ENCODE measurements around the gene CPT1A. TPM values are rescaled to one million over a fixed set of nuclear protein-coding genes. Genes with fewer than 3 reads are reported as not detected.

Gene CPT1A
- polyA plus RNA-seq, 4 donors, result 31.6 to 37.1 (median 35.4) TPM

GRCh38 chr11:68835328-68835727, 6.4 kb downstream of the CPT1A start:
- no peak for DNase-seq (ENCODE audit: low read depth in 4 of 4, low spot score in 3 of 4)

- DNase-seq (ENCODE audit: low read depth in 4 of 4, low spot score in 3 of 4), result no peak
These were observed 9.1 kb downstream of the CPT1A start for GRCh38 chr11:68832476-68833181.

- no peak for DNase-seq (ENCODE audit: low read depth in 4 of 4, low spot score in 3 of 4)
These were observed 10.6 kb downstream of the CPT1A start for GRCh38 chr11:68831124-68831523.

DNA sequence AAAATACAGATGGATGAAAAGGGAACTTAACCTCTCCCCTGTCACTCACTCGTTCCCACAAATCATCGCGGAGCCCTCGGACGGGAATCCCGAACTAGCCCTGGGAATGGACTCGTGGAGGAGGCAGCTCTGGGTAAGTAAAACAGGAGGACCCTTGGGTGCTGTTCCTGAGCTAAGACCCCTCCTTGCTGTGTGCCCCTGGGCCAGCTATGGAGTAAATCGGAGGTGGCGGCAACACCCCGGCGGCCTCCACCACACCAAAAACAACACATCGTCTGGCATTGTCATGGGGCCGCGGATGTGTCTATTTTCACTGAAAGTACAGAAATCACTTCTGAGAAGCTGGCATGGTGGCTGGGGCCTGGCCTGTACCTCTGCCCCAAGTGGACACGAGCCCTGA, 12.1 kb downstream of the CPT1A start:
- no peak for DNase-seq (ENCODE audit: low read depth in 4 of 4, low spot score in 3 of 4)

- DNase-seq (ENCODE audit: low read depth in 4 of 4, low spot score in 3 of 4), result no peak
These were observed 12.8 kb downstream of the CPT1A start for GRCh38 chr11:68828957-68829356.

DNA sequence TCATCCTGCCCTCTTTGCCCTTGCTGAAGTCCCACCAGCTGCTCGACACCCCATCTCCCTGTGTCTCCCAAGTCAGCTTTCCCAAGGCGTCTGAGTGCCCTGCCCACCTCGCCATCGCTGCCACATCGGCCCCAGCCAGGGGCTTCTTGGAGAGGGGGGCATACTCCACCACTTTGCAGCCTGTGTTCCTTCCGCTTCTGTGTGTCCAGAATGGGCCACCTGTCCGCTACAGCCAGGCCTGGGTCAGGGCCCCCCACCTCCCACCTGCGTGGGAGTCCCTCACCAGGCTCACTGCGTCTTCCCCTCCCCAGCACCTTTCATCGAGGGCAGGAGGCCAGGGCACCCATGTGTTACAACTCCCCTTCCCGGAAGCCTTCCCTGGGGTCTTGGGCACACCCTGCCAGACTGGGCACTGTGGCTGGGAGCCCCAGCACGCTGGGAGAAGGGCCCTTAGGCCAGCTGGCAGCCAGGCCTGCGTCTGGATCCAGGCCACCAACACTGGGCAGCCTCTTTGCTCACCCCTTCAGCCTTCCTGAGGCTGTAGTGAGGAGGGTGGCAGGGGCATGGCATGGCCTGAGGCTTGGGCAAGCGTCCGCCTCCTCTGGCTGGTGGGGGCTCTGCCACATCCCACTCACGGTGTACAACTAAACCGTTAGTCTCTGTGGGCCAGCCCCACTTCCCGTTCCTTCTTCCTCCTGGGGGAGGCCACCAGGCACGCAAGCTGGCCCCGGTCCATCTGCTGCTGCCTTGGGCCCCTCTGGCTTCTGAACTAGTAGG, 13.4 kb downstream of the CPT1A start:
- DNase-seq (ENCODE audit: low read depth in 4 of 4, low spot score in 3 of 4), result no peak

DNA sequence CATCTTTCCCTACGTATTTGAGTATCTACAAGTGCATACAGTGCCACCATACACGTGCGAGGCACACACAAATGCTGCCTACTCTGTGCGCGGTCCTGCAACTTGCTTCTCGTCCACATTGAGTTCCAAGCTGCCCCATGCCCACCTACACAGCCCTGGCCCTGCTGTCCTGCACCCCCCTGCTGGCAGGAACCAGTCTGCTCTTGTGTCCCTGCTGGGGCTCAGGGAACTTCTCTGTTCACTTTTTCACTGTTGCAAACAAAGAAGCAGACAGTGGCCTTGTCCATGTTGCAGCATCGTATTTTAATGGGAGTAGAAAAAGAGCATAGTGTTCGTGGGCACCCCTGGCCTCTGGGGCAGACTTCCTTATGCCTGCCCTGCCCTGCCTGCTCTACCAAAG, 14.0 kb downstream of the CPT1A start:
- no peak for DNase-seq (ENCODE audit: low read depth in 4 of 4, low spot score in 3 of 4)

DNA sequence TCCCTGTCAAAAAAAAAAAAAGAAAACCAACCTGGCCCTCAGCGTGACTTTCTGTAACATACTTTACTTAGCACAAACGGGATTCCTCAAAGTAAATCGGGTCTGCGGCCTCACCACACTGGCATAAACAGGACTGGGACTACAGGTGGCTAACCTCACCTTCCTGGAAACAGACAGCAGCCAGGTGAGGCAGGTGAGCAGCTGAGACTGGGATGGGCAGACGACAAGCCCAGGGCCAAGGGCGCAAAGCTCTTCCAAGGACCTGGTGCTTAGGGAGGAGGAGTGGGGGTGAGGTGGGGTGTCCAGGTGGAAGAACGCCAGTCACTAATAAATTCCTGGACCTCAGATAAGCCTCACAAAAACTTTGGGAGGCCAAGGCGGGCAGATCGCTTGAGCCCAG, 15.0 kb downstream of the CPT1A start:
- DNase-seq (ENCODE audit: low read depth in 4 of 4, low spot score in 3 of 4), result no peak

DNA sequence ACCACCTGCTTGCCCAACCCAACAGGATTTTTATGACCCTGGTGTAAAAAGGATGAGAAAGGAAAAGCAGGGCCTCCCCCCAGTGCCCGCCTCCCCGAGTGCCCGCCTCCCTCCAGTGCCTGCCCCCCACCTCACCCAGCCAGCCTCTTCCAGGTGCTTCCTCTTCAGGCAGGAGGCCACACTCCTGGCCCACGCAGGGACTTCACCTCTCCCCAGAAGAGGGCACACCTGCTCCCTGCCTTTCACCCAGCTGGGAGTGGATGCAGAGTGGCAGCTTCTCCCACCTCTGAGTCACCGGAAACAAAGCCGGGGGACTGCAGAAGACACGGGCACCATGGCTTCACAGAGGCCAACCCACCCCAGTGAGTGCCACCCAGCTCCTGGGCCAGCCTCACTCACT, 16.1 kb downstream of the CPT1A start:
- DNase-seq (ENCODE audit: low read depth in 4 of 4, low spot score in 3 of 4), result no peak

- no peak for DNase-seq (ENCODE audit: low read depth in 4 of 4, low spot score in 3 of 4)
These were observed 19.2 kb downstream of the CPT1A start for GRCh38 chr11:68822546-68822945.

DNA sequence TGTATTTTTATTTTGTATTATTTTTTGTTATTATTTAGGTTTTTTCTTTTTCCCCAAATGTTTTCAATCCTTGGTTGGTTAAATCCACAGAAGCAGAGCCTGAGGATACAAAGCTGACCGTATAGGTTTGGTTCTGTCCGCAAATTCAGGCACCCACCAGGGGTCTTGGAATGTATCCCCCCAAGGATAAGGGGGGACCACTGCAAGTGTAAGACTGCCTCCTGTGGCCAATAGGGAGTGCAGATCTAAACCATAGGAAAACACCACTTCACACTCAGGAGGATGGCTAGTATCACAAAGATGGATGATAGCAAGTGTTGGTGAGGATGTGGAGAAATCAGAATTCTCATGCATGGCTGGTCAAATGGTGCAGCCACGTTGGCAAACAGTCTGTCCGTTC, 20.0 kb downstream of the CPT1A start:
- no peak for DNase-seq (ENCODE audit: low read depth in 4 of 4, low spot score in 3 of 4)

DNA sequence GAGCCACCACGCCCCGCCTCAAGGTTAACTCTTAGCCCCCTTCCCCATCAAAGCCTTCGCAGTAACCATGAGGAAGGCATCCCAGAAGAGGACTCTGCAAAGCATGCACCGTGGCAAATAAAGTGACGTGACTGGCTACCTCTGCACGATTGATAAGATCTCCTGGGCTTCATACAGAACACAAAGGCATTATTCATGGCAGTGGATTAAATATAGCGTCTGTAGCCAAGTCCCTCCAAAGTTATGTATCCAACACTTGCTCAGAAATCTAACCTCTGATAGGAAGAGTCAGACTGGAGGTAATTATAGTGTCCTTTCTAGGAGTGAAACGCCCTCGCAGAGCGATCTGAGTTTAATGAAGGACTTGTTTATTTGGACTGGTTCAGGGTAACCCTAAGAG, 22.4 kb downstream of the CPT1A start:
- no peak for DNase-seq (ENCODE audit: low read depth in 4 of 4, low spot score in 3 of 4)

- no peak for DNase-seq (ENCODE audit: low read depth in 4 of 4, low spot score in 3 of 4)
These were observed 23.5 kb downstream of the CPT1A start for GRCh38 chr11:68818181-68818580.

DNA sequence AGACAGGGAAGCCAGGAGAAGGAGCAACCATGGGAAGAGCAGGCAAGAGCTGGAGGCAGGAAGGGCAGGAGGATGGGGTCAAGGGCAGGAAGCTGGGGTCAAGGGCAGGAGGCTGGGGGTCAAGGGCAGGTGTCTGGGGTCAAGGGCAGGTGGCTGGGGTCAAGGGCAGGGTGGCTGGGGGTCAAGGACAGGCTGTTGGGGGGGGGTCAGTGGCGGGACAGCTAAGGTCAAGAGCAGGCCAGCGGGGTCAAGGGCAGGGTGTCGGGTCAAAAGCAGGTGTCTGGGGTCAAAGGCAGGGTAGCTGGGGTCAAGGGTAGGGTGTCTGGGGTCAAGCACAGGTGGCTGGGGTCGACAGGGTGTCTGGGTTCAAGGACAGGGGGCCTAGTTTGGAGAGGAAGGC, 24.2 kb downstream of the CPT1A start:
- DNase-seq (ENCODE audit: low read depth in 4 of 4, low spot score in 3 of 4), result no peak

DNA sequence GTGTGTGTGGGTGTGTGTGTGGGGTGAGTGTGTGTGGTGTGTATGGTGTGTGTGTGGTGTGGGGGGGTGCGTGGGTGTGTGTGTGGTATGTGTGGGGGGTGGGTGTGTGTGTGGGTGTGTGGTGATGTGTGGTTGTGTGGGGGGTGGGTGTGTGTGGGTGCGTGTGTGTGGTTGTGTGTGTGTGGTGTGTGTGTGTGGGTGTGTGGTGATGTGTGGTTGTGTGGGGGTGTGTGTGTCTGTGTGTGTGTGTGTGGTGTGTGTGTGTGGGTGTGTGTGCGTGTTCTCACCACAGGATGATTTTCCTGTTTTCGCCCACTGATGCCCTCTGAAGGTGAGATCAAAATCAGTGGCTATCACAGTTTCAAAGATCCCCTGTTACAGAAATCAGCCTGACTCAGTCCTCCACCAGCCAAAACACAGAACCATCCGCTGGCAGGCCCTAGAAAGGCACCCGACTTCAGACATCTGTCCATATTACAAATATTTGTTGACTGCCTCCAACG, 24.7 kb downstream of the CPT1A start:
- no peak for DNase-seq (ENCODE audit: low read depth in 4 of 4, low spot score in 3 of 4)

GRCh38 chr11:68816251-68816776, 25.4 kb downstream of the CPT1A start:
- DNase-seq (ENCODE audit: low read depth in 4 of 4, low spot score in 3 of 4), result no peak

DNA sequence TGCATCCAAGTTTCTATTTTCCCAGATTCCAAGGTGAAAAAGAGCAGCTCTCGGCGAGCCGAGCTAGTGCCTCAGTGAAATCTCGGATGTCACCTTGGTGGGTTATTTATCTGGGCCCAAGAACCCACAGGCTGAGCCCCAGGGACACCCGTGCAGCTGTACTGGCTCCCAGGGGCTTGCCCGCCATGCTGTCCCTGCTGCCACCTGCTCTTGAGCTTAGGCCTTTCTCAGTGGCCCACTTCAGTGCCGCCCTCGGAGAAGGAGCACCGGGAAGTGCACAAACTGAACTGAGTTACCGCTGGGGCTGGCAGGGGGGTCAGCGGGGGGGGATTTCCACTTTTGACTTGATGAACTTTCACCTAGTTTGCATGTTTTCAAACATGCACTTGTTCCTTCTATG, 27.9 kb downstream of the CPT1A start:
- DNase-seq (ENCODE audit: low read depth in 4 of 4, low spot score in 3 of 4), result no peak

DNA sequence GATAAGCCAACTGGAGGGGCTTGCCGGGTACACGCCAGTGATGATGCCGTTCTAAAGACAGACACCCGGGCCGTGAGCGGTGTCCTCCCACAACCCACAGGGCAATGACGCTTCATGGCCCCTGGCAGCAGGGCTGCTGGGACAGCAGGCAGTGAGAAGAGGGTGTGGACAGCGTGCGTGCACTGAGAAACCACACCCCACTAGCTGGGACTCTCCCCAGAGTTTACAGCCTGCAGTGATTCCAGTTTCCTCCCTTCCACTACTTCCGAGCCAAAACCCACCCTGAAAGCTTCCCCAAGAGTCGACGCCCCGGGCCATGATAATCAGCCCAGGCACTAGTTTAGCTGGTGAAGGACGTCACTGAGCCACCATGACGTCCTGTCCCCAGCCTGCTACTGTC, 29.2 kb downstream of the CPT1A start:
- DNase-seq (ENCODE audit: low read depth in 4 of 4, low spot score in 3 of 4), result no peak

DNA sequence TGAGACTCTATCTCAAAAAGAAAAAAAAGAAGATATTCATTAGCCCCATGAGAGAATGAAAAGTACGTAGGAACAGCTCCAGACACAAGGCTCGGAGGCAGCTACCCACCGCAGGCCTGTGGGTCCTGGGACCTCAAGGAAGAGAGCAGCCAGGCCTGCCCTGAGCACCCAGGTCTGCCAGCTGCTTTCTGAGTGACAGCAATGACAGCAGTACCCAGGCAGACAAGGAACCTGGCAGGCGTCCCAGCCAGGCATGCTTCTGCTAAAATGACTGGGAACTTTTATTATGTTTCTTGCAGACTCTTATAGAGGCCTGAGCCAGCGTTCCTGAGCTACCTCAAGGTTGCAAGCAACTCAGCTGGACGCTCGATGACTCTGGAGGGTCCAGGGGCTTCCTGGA, 31.6 kb downstream of the CPT1A start:
- no peak for DNase-seq (ENCODE audit: low read depth in 4 of 4, low spot score in 3 of 4)

DNA sequence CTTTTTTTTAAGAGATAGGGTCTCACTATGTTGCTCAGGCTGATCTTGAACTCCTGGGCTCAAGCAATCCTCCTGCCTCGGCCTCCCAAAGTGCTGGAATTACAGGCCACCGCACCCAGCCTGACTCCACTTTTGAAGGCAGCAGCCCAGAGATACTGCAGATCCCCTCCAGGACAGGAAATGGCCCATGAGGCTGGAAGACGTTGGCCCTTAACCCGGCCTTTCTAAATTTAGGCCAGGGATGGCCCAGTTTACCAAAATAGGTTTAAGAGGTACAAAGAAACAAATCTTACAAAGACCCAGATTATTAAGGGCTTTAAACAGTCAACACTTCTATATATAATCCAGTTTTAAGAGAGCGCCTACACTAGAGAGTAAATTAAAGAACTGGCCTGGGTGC, 32.2 kb downstream of the CPT1A start:
- DNase-seq (ENCODE audit: low read depth in 4 of 4, low spot score in 3 of 4), result no peak

- no peak for DNase-seq (ENCODE audit: low read depth in 4 of 4, low spot score in 3 of 4)
These were observed 32.9 kb downstream of the CPT1A start for GRCh38 chr11:68808787-68809186.
